CD4-positive, alpha-beta T cell treated with Interleukin-4 for 1 hour (primary cell): ENCODE measurements around the gene NIFK.
"Not testable (repeated sequence)": the region's sequence is repeated elsewhere in the genome, so short reads cannot be mapped to it uniquely, and the experiment has no call there.

Experiments used
- DNase-seq, 2 donors: peaks; one replicate each; pipeline ENCODE4 v3.0.0-alpha.2; 2020 to 2022

Gene NIFK

DNA sequence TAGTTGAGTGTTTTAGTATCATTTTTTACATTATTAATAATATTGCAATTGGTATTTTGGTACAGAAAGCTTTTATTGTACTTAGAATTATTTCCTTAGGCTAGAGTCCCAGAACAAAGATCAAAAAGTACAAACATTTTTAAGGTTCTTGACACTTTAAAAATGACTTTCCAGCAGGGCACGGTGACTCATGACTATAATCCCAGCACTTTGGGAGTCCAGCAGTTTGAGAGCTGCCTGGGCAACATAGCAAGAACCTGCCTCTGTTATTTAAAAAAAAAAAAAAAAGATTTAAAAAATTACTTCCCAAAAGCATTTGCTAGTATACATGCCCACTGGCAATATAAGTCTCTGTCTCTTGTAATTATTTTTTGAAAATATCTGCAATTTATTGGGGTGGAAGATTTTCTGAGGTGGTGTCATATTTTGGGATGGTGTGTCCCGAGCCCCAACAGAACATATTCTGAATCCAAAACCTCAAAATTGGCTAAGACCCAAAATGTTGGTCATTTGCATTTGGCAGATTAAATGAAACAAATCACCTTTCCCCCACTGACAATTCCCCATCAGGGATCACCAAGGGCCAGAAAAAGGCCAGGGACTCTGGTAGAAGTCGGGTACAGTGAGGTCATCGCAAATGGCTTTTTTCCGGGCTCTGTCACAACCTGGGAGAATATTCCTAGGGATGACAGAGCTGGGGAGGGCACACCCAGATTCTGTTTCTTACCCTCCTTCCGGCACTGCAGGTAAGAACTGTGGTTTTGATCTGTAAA is 42.1 kb downstream of the NIFK start:
- DNase-seq = no peak

DNA sequence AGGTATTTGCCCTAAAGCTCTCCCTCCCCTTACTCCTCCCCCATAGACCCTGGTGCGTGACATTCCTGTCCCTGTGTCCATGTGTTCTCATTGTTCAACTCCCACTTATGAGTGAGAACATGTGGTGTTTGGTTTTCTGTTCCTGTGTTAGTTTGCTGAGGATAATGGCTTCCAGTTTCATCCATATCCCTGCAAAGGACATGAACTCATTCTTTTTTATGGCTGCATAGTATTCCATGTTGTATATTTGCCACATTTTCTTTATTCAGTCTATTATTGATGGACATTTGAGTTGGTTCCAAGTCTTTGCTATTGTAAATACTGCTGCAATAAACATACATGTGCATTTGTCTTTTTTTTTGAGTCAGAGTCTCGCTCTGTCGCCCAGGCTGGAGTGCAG is 46.1 kb downstream of the NIFK start:
- DNase-seq = not testable (repeated sequence)

- no peak for DNase-seq
Measured at GRCh38 chr2:121690095-121690494, 46.6 kb downstream of the NIFK start.

DNA sequence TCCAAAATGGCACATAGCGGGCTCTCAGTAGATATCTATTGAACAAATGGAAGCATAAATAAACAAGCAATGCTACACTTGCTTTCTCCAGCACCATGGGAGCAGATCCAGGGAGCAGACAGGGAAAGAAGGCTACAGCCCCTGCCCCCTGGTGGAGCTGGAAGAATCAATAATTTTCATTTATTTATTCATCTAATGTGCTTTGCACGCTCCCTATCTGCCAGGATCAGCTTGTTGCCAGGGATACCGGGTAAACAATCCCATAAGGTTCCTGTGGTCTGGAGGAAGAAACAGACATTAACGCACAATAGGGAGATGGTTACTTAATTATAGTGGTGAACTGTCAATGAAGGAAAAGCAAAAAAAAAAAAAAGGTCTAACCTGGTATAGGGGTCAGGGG is 47.3 kb downstream of the NIFK start:
- DNase-seq = no peak

DNA sequence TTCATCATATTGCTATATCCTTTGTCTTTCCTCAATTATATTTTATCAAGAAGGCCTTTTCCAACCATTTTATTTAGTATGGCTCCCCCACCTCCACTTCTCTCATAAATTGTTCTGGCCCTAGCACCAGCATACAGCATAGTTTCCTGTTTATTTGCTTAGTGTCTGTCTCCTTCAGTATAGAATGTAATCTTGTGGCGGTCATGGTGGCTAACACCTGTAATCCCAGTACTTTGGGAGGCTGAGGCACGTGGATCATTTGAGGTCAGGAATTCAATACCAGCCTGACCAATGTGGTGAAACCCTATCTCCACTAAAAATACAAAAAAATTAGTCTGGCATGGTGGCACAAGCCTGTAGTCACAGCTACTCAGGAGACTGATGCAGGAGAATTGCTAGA is 47.9 kb downstream of the NIFK start:
- no peak for DNase-seq

GRCh38 chr2:121686902-121687301 is 49.8 kb downstream of the NIFK start:
- DNase-seq = no peak

- no peak for DNase-seq
Measured at GRCh38 chr2:121686218-121686617, 50.5 kb downstream of the NIFK start.

GRCh38 chr2:121682396-121683298 is 54.0 kb downstream of the NIFK start:
- DNase-seq = no peak

- no peak for DNase-seq
Measured at GRCh38 chr2:121677855-121678254, 58.8 kb downstream of the NIFK start.
